Measurements from ENCODE around the gene CST7.

DNA sequence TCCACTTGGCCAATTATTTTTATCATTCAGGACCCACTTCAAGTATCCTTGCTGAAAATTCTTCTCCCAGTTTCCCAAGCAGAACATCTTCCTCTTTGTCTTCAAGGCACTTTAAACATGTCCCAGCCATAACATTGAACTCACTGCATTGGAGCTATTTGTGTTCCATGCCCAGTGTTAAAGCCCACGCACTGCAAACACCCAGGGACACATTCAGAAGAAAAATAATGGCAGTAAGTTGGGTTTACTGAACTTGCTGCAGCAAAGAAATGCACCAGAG lies 45.1 kb downstream of the CST7 start:
- no peak for TF ChIP-seq SRF (IDR thresholded peaks at IDR 0.05; ENCODE audit: low read depth)
- no peak for TF ChIP-seq EZH2 (IDR thresholded peaks at IDR 0.05)
- TF ChIP-seq, protein P1, sequence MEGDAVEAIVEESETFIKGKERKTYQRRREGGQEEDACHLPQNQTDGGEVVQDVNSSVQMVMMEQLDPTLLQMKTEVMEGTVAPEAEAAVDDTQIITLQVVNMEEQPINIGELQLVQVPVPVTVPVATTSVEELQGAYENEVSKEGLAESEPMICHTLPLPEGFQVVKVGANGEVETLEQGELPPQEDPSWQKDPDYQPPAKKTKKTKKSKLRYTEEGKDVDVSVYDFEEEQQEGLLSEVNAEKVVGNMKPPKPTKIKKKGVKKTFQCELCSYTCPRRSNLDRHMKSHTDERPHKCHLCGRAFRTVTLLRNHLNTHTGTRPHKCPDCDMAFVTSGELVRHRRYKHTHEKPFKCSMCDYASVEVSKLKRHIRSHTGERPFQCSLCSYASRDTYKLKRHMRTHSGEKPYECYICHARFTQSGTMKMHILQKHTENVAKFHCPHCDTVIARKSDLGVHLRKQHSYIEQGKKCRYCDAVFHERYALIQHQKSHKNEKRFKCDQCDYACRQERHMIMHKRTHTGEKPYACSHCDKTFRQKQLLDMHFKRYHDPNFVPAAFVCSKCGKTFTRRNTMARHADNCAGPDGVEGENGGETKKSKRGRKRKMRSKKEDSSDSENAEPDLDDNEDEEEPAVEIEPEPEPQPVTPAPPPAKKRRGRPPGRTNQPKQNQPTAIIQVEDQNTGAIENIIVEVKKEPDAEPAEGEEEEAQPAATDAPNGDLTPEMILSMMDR (IDR thresholded peaks at IDR 0.05 in 2 of 3, conservative IDR thresholded peaks at IDR 0.05 in 1 of 3; ENCODE audit: borderline replicate concordance in 1 of 3, insufficient read depth in 1 of 3, low read depth in 2 of 3, low read length in 2 of 3), result no peak
- TF ChIP-seq EZH2phosphoT487 (IDR thresholded peaks at IDR 0.05; ENCODE audit: borderline replicate concordance), result no peak
- TF ChIP-seq EGR1 (IDR thresholded peaks at IDR 0.05; ENCODE audit: low read depth), result no peak
- no peak for TF ChIP-seq ZFX (IDR thresholded peaks at IDR 0.05)
- TF ChIP-seq, protein P2, sequence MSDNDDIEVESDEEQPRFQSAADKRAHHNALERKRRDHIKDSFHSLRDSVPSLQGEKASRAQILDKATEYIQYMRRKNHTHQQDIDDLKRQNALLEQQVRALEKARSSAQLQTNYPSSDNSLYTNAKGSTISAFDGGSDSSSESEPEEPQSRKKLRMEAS (IDR thresholded peaks at IDR 0.05), result no peak
- no peak for TF ChIP-seq POLR2A (IDR thresholded peaks at IDR 0.05; ENCODE audit: borderline replicate concordance, extremely low read depth, insufficient read depth, insufficient read length)
- no peak for TF ChIP-seq SP1 (IDR thresholded peaks at IDR 0.05; ENCODE audit: low read depth)
- TF ChIP-seq POLR2AphosphoS5 (IDR thresholded peaks at IDR 0.05; ENCODE audit: low read depth, low read length), result no peak
- no peak for TF ChIP-seq RAD21 (IDR thresholded peaks at IDR 0.05; ENCODE audit: low read depth)
